Measurements from ENCODE around the gene TC2N.

TC2N gene

GRCh38 chr14:91780452-91780851 lies 86.9 kb downstream of the TC2N start:
- H3K4me3 Mint-ChIP-seq: no peak overlapping the region
- peaks cover 0 to 9% of the 10 kb centered on the region in 2 donors for H3K4me1 Mint-ChIP-seq (ENCODE audit: low read depth in 2 of 2)
- no peak overlapping the region for H3K27ac Mint-ChIP-seq
- DNase-seq (no peak), ATAC-seq (replicated peaks) (no peak)
- H3K27me3 Mint-ChIP-seq: no peaks in the 10 kb centered on the region
- H3K36me3 Mint-ChIP-seq (ENCODE audit: insufficient read depth): peaks cover 67% of the 10 kb centered on the region
- no peaks in the 10 kb centered on the region for H3K9me3 Mint-ChIP-seq

- DNase-seq (no peak), ATAC-seq (replicated peaks) (no peak)
- H3K27ac Mint-ChIP-seq: no peak overlapping the region
- H3K4me1 Mint-ChIP-seq (ENCODE audit: low read depth in 2 of 2): peaks cover 6 to 14% of the 10 kb centered on the region in 2 donors
- no peaks in the 10 kb centered on the region for H3K9me3 Mint-ChIP-seq
- peaks cover 47% of the 10 kb centered on the region for H3K36me3 Mint-ChIP-seq (ENCODE audit: insufficient read depth)
- no peaks in the 10 kb centered on the region for H3K27me3 Mint-ChIP-seq
- H3K4me3 Mint-ChIP-seq: no peak overlapping the region
These were observed 89.1 kb downstream of the TC2N start for GRCh38 chr14:91778217-91778616.

DNA sequence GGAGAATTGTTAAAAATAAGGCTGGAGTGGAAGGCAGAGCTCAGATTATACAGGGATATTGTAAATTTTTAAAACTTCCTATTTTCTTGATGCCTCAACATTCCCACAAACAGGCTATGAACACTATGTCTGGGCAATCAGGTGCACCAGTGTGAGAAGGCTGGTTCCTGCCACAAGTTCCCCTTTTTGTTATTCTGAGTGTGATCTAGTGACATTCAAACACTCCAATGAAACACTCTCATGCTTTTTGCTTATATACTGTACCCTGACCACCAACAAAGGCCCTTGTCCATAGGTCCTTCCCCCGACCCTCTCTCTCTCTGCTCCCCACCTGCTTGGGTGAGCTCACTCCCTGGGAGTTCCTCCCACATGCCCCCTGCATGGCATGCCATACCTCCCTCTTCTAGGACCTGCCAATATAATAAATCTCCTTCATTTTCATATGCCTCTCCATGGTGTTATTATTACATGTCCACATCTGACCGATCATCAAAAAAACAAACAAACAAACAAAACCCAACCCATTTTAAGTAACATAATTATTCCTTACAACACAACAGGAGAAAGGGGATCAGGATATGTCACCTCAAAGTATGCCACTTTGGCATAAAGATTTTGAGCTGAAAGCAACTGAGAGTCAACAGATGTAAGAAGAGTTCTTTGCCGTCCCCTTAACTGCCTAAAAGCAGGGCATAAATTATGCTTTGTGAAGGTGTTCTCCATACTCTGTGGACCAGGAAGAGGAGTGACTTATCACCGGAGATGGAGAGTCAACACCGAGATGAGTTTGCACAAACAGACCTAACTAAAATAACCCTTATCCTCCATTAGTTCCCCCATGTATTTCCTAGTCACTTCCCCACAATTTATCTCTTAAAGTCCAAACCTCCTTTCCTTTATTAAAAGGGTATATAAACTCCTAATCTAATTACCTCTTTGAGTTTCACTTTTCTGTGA lies 92.9 kb downstream of the TC2N start:
- Mint-ChIP-seq H3K4me1 (ENCODE audit: low read depth in 2 of 2) (peaks cover 6 to 22% of the 10 kb centered on the region in 2 donors), H3K9me3 (no peaks in the 10 kb centered on the region), H3K36me3 (ENCODE audit: insufficient read depth) (peaks cover 21% of the 10 kb centered on the region), H3K27me3 (no peaks in the 10 kb centered on the region), H3K4me3 (no peak overlapping the region), H3K27ac (peak overlapping the region; percentile 24 to 78)
- ATAC-seq (replicated peaks) (no peak), DNase-seq (no peak)

DNA sequence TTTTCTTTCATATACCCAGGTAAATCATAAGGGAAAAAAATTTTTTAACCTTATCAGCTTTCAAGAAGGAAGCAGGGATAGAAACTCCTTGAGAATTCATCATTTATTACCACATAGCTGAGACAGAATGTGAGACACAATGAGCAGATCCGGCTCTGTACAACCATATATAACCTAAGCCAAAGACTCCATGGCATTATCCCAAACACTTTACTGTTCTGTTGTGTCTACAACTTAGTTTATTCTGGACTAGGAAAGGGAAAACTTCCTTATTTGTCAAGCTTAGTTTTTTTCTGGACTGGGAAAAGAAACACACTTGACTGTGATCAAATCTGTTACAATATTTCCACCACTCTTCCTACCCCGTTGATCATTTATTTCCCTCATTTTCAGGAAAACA lies 97.2 kb downstream of the TC2N start:
- ATAC-seq (replicated peaks): no peak
- peaks cover 8% of the 10 kb centered on the region for H3K36me3 Mint-ChIP-seq (ENCODE audit: insufficient read depth)
- H3K27me3 Mint-ChIP-seq: no peaks in the 10 kb centered on the region
- H3K27ac Mint-ChIP-seq: peak overlapping the region in 1 of 2 donors; percentile 49
- no peaks in the 10 kb centered on the region for H3K9me3 Mint-ChIP-seq
- H3K4me3 Mint-ChIP-seq: no peak overlapping the region
- DNase-seq: no peak
- peaks cover 6 to 13% of the 10 kb centered on the region in 2 donors for H3K4me1 Mint-ChIP-seq (ENCODE audit: low read depth in 2 of 2)

- Mint-ChIP-seq H3K4me3 (no peak overlapping the region), H3K27me3 (no peaks in the 10 kb centered on the region), H3K9me3 (peaks cover 0 to 5% of the 10 kb centered on the region in 2 donors), H3K4me1 (ENCODE audit: low read depth in 2 of 2) (peaks cover 3 to 4% of the 10 kb centered on the region in 2 donors), H3K36me3 (ENCODE audit: insufficient read depth) (peaks cover 1% of the 10 kb centered on the region), H3K27ac (no peak overlapping the region)
- no peak for DNase-seq
- no peak for ATAC-seq (replicated peaks)
These were observed 111.6 kb downstream of the TC2N start for GRCh38 chr14:91755570-91756295.

DNA sequence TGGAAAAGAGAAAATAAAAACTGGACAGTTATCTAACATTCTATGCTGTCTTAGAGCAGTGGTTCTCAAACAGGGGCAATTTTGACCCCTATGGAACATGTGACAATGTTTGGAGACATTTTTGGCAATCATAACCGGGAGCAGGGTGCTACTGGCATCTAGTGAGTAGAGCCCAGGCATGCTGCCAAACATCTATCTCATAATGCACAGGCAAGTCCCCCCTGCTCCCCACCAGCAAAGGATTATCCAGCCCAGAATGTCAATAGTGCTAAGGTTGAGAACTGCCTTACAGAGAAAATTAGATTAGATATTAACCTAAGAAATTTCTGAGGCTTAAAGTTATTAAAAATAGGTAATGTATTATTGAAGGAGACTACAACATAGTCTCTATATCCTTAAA lies 112.5 kb downstream of the TC2N start:
- Mint-ChIP-seq H3K4me3 (no peak overlapping the region), H3K9me3 (no peaks in the 10 kb centered on the region), H3K27me3 (no peaks in the 10 kb centered on the region), H3K27ac (no peak overlapping the region), H3K36me3 (ENCODE audit: insufficient read depth) (no peaks in the 10 kb centered on the region), H3K4me1 (ENCODE audit: low read depth in 2 of 2) (peaks cover 2 to 3% of the 10 kb centered on the region in 2 donors)
- DNase-seq: no peak
- ATAC-seq (replicated peaks): no peak

DNA sequence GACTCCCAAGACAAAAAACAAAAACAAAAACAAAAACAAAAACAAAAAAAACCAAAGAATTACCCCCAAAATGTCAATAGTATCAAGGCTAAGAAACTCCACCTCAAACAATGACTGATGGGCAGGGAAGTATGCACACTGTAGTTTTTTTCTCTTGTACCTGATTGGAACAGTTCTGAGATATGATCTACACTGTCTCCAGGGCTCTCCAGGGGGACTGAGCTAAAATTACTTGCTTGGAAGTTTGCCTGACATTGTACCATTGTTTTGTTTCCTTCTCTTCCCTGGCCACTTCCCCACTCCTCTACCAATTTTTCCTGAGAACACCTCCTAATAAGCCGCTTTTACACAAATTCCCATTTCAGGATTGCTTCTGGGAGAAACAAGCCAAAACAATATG lies 113.2 kb downstream of the TC2N start:
- no peak for ATAC-seq (replicated peaks)
- Mint-ChIP-seq H3K27ac (no peak overlapping the region), H3K9me3 (no peaks in the 10 kb centered on the region), H3K36me3 (ENCODE audit: insufficient read depth) (no peaks in the 10 kb centered on the region), H3K27me3 (no peaks in the 10 kb centered on the region), H3K4me3 (no peak overlapping the region), H3K4me1 (ENCODE audit: low read depth in 2 of 2) (peaks cover 2 to 3% of the 10 kb centered on the region in 2 donors)
- DNase-seq: no peak

- no peak for DNase-seq
- peaks cover 2 to 3% of the 10 kb centered on the region in 2 donors for H3K4me1 Mint-ChIP-seq (ENCODE audit: low read depth in 2 of 2)
- H3K36me3 Mint-ChIP-seq (ENCODE audit: insufficient read depth): no peaks in the 10 kb centered on the region
- H3K27me3 Mint-ChIP-seq: no peaks in the 10 kb centered on the region
- H3K9me3 Mint-ChIP-seq: no peaks in the 10 kb centered on the region
- no peak for ATAC-seq (replicated peaks)
- no peak overlapping the region for H3K4me3 Mint-ChIP-seq
- H3K27ac Mint-ChIP-seq: no peak overlapping the region
These were observed 113.7 kb downstream of the TC2N start for GRCh38 chr14:91753501-91754128.

DNA sequence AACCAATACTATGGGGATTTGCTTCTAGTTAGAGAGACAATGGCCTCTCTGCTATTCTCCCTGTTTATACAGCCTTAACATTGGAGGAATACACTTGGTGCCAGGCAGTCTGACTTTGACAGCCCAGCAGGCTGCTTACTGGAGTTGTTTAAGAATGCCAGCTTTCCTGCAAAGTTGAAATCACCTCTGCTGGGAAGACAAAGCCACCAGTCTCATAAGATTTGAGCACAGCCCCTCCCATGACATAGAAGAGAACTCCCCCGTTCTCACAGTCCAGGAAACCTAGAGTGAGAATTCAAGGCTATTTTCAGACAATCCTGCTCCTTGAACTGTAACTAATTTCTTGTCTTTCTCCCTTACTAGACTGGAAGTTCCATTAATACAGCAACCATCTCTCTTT lies 114.4 kb downstream of the TC2N start:
- no peak overlapping the region for H3K27ac Mint-ChIP-seq
- no peak overlapping the region for H3K4me3 Mint-ChIP-seq
- DNase-seq (no peak), ATAC-seq (replicated peaks) (no peak)
- H3K27me3 Mint-ChIP-seq: no peaks in the 10 kb centered on the region
- H3K36me3 Mint-ChIP-seq (ENCODE audit: insufficient read depth): no peaks in the 10 kb centered on the region
- H3K9me3 Mint-ChIP-seq: no peaks in the 10 kb centered on the region
- peaks cover 0 to 2% of the 10 kb centered on the region in 2 donors for H3K4me1 Mint-ChIP-seq (ENCODE audit: low read depth in 2 of 2)

GRCh38 chr14:91751719-91752118 lies 115.6 kb downstream of the TC2N start:
- H3K9me3 Mint-ChIP-seq: no peaks in the 10 kb centered on the region
- H3K36me3 Mint-ChIP-seq (ENCODE audit: insufficient read depth): no peaks in the 10 kb centered on the region
- ATAC-seq (replicated peaks): no peak
- H3K4me1 Mint-ChIP-seq (ENCODE audit: low read depth in 2 of 2): peaks cover 0 to 2% of the 10 kb centered on the region in 2 donors
- no peak overlapping the region for H3K27ac Mint-ChIP-seq
- H3K27me3 Mint-ChIP-seq: no peaks in the 10 kb centered on the region
- no peak overlapping the region for H3K4me3 Mint-ChIP-seq
- DNase-seq: no peak

DNA sequence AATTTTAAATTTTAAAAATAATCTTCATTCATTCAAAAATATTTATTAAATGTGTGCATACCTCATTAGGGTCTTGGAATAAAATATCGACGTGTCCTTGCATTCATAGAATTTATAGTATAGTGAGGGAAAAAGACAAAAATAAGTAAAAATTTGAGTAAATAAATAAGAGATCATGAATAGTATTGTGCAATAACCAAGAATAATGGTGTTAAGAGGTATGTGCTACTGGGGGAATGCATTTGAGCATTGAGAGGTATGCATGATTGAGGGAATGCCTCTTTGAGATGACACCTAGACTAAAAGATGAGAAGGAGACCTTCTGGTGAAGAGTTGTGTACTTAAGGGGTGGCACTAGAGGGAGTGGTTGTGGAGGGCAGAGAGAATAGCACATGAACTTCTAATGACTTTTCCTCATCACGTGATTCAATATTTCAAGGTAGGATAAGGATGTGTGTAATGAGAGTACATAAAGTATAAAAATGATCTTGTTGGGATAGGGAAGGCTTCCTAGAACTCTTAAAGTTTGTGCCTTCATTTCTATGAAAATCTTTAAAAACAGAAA lies 116.6 kb downstream of the TC2N start:
- Mint-ChIP-seq H3K36me3 (ENCODE audit: insufficient read depth) (no peaks in the 10 kb centered on the region), H3K4me1 (ENCODE audit: low read depth in 2 of 2) (peaks cover 0 to 2% of the 10 kb centered on the region in 2 donors), H3K9me3 (no peaks in the 10 kb centered on the region), H3K27ac (no peak overlapping the region), H3K27me3 (no peaks in the 10 kb centered on the region), H3K4me3 (no peak overlapping the region)
- ATAC-seq (replicated peaks): no peak
- DNase-seq: no peak

- Mint-ChIP-seq H3K4me1 (ENCODE audit: low read depth in 2 of 2) (peaks cover 0 to 2% of the 10 kb centered on the region in 2 donors), H3K36me3 (ENCODE audit: insufficient read depth) (no peaks in the 10 kb centered on the region), H3K27me3 (no peaks in the 10 kb centered on the region), H3K27ac (no peak overlapping the region), H3K9me3 (no peaks in the 10 kb centered on the region), H3K4me3 (no peak overlapping the region)
- no peak for ATAC-seq (replicated peaks)
- no peak for DNase-seq
These were observed 117.5 kb downstream of the TC2N start for GRCh38 chr14:91749868-91750267.

DNA sequence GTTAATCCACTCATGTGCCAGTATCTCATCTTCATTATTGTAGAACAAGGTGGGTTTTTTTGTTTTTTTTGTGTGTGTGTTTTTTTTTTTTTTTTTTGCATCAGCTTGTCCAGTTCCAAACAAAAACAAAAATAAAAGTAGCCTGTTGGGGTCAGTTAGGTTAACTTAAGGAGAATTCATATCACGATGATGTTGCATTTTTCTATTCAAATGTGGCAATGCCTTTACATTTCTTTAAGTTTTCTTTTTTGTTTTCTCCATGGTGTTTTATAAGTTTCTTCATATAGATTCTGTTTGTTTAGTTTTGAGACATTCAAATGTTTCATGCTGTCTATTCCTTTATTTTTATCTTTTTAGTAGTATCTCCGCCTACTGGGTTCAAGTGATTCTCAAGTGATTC lies 119.3 kb downstream of the TC2N start:
- Mint-ChIP-seq H3K4me1 (ENCODE audit: low read depth in 2 of 2) (peaks cover 0 to 2% of the 10 kb centered on the region in 2 donors), H3K9me3 (no peaks in the 10 kb centered on the region), H3K27ac (no peak overlapping the region), H3K4me3 (no peak overlapping the region), H3K27me3 (no peaks in the 10 kb centered on the region), H3K36me3 (ENCODE audit: insufficient read depth) (no peaks in the 10 kb centered on the region)
- no peak for ATAC-seq (replicated peaks)
- DNase-seq: no peak
